CD1c-positive myeloid dendritic cell (primary cell): ENCODE measurements around the gene ADGRG3.

Experiments used
- DNase-seq: peaks from one replicate; pipeline ENCODE4 v3.0.0-alpha.2; 2016; ENCODE audit errors: extremely low spot score

Gene ADGRG3

GRCh38 chr16:57646388-57647039 is 21.6 kb upstream of the ADGRG3 start:
- DNase-seq, result no peak

- no peak for DNase-seq
Observed at GRCh38 chr16:57647136-57647875, 20.8 kb upstream of the ADGRG3 start.

GRCh38 chr16:57648125-57648524 is 20.0 kb upstream of the ADGRG3 start:
- peak; percentile 77 for DNase-seq

- peak; percentile 92 for DNase-seq
Observed at GRCh38 chr16:57648581-57649442, 19.3 kb upstream of the ADGRG3 start.

- DNase-seq, result no peak
Observed at GRCh38 chr16:57649443-57649751, 18.7 kb upstream of the ADGRG3 start.

GRCh38 chr16:57649846-57650245 is 18.3 kb upstream of the ADGRG3 start:
- no peak for DNase-seq

- DNase-seq, result no peak
Observed at GRCh38 chr16:57651344-57652333, 16.5 kb upstream of the ADGRG3 start.

GRCh38 chr16:57652695-57653471 is 15.2 kb upstream of the ADGRG3 start:
- no peak for DNase-seq

- no peak for DNase-seq
Observed at GRCh38 chr16:57653936-57654335, 14.2 kb upstream of the ADGRG3 start.

- no peak for DNase-seq
Observed at GRCh38 chr16:57656342-57656955, 11.7 kb upstream of the ADGRG3 start.

GRCh38 chr16:57657228-57657627 is 10.9 kb upstream of the ADGRG3 start:
- no peak for DNase-seq

GRCh38 chr16:57658130-57658877 is 9.8 kb upstream of the ADGRG3 start:
- no peak for DNase-seq

- no peak for DNase-seq
Observed at GRCh38 chr16:57658878-57659674, 9.0 kb upstream of the ADGRG3 start.

- no peak for DNase-seq
Observed at GRCh38 chr16:57660715-57661463, 7.2 kb upstream of the ADGRG3 start.

GRCh38 chr16:57661510-57661909 is 6.6 kb upstream of the ADGRG3 start:
- DNase-seq, result no peak

GRCh38 chr16:57661936-57662906 is 5.9 kb upstream of the ADGRG3 start:
- DNase-seq, result no peak

- DNase-seq, result no peak
Observed at GRCh38 chr16:57663436-57663835, 4.7 kb upstream of the ADGRG3 start.
